GM21515 (cell line): ENCODE data around the gene TRIM44.
"Not testable (repeated sequence)": the region's sequence is repeated elsewhere in the genome, so short reads cannot be mapped to it uniquely, and the experiment has no call there.

Source experiments
- ATAC-seq: cut with Tn5 transposase; IDR thresholded peaks from one replicate; pipeline ENCODE4 v1.9.1; 2021; ENCODE audit not compliant: unreplicated experiment

The TRIM44 gene

DNA sequence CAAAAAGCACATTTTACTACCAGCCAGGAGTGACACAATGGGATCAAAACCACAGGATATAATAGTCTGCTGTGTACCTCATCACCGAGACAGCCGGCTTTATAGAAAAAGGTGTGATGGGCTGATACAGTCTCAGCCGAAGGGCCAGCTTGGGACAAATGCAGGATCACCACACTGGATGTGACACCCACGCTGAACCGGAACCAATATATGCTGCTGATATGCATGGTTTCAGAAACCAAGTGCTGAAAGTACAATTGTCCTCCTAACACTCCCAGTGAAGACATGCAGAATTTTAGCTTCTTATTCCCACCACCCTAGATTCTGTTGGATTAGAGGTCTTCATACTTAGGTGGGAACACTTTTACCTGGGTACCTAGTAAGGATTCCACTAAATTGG lies 184.3 kb downstream of the TRIM44 start:
- no peak for ATAC-seq

DNA sequence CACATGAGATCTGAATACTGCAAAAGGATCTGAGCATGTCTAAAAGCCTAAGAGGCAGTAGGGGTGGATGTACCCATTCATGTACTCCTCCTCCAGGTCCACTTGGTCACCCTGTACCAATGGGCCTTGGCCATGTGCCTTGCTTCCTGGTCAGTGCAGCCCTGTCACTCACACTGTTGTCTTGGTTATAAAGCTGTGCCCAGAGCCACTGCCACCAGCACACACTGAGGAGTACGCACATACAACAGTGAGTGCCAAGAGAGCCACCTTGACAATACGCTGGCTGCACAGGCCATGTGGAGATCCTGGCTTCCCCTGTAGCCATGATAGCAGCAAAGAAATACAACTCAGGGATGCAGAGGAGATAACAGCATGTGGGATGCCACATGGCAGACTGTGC lies 184.9 kb downstream of the TRIM44 start:
- no peak for ATAC-seq

DNA sequence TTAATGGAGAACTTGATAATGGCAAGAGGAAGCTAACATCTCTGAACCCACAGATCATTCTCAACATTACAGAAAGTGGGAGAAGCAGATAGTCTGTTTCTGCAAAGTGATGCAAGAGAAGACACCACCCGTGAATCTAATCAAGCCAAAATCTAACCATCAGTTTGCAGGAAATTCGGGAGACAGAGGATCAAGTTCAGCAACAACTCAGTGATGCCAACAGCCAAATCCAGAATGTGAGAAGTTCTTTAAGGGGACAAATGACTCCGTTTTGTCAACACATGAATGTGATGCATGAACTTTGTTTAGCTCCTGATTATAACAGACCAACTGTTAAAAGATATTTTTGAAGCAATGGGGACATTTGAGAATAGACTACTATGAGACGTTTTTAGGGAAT lies 186.0 kb downstream of the TRIM44 start:
- no peak for ATAC-seq

DNA sequence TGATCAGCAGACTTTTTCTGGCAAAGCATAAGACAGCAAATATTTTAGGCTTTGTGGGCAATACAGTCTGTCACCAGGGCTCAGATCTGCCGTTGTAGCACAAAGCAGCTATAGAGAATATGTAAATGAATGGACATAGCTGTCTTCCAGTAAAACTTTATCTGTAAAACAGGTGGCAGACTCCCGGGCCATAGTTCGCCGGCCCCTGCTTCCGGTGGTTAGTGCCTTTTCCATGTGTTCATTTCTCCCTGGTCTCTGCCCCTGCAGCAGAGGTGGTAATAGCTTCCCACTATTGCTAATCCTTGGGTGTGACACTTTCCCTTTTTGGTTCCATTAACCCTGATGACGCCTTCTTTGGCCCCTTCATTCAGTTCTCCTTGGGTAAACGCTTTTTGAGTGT lies 187.6 kb downstream of the TRIM44 start:
- no peak for ATAC-seq

DNA sequence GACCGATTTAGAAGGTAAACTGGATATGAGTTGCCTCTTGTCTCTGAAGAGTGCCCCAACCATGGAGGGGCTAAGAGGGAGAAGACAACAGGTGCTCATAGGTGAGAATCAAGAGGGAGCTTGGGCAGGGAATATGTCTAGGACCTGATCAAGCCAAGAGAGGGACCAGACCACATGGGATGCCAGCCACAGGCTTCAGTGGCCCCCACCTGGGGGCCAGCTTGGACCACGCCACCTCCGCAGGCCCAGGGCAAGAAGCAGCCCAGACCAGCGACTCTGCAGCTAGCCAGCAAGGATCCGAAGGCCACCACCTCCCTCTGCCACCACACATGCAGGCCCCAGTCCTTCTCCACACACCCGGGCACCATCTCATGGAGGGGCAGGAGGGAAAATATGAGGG lies 188.8 kb downstream of the TRIM44 start:
- ATAC-seq, result no peak

DNA sequence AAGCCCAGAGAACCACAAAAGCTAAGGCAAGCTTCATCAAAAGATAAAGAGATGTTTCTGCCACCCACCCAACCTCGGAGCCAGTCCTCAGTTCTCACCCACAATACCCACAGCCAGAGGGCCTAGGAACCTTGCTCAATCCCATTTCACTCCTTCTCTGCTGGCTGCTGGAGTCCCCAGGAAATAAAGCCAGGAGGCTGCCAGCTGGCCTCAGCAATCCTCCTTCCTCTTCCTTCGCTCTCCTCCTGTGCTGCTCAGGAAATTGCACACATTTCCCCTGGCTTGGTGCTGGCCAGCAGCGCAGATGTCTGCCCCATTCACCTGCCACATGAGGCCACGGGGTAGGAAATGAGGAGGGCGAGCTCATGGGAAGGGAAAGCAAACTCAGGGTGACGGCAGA lies 189.5 kb downstream of the TRIM44 start:
- no peak for ATAC-seq

DNA sequence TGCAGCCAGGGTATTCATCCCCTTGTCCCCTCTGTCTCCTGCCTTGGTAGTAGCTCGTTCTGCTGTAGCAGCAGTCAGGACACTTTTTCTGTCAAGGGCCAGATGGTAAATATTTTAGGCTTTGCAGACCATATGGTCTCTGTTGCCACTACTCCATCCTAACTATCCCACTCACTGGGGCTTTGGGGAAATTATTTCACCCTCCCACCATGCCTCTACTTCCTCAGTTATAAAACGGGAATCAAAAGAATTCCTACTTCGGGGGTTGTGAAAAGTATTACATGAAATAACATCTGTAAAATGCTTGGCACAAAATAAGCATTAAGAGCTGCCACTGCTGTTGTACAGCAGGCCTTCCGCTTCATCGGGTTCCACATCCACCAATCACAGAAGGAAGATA lies 191.4 kb downstream of the TRIM44 start:
- no peak for ATAC-seq

DNA sequence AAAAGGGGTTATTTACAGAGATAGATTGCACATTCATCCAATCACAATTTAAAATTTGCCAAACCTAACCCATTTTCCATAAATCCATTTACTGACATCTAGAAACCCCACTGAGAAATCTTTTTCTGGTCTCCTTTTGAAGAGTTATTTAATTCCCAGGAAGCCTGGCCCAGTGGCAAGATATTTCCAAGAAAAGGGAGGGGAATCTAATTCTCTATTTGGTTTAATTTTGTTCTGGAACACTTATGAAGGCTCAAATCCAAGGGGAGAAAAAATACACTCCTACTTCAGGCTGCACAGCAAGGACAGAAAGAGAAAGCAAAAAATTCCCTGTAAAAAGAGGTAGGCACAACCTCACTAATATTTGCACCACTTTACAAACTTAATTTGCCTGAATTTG lies 193.1 kb downstream of the TRIM44 start:
- no peak for ATAC-seq

DNA sequence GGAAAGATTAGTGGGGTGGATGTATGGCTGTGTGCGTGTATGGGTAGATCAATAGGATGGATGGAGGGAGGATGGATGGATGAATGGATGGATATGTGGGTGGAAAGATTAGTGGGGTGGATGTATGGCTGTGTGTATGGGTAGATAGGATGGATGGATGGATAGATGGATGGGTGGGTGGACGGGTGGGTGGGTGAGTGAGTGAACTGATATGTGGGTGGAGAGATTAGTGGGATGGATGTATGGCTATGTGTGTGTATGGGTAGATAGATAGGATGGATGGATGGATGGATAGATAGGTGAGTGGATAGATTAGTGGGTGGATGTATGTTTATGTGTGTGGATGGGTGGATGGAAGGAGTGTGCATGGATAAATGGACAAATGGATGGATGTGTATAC lies 193.7 kb downstream of the TRIM44 start:
- ATAC-seq, result no peak

DNA sequence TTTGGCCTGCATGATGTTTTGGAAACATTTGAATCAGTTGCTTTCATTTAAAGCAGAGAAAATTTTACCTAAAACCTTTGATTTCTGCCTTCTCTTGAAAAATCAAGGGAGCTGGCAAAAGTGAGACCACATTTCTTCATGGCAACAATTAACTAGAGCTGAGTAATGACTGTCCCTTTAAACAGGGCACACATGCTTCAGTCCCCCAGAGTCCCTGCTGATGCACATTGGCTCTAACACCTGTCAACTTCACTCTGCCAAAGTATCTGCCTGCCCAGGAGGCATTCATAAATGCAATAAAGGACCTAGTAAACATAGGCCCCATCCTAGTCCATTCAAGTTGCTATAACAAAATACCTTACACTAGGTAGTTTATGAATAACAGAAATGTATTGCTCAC lies 194.2 kb downstream of the TRIM44 start:
- no peak for ATAC-seq

DNA sequence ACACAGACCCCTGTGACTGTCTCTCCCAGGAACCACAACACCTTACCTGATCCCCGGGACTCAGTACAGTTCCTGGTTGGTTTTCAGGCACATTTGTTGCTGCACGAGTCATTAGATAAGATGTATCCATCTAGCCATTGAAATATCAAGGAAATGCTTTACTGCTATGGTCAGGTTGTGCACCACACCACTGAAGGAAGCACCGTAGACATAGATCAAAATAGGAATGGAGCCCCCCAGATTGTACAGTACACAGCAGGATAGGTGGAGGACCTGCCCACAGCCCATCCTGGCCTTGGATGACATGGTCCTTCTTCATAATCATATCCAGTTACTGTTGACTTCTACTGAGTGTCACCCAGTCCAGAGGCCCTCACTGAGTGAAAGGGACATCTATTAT lies 195.3 kb downstream of the TRIM44 start:
- ATAC-seq, result no peak

DNA sequence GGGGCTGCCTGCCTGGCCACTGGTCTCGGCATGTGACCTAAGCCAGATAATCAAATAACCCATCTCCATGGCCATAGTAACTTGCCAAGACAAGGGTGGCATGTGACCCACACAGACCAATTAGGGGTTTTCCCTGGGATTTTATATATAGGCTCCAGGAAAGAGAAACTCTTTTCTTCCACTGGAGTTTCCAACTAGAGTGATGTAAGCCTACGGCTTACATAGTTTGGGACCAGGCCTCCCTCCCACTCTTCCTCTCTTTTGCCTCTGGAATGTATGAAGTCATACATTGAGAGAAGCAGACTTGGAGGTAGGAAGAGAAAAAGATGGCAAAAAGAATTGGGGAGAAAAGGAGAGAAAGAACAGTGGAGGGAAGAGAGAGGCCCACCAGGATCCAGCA lies 196.7 kb downstream of the TRIM44 start:
- ATAC-seq, result no peak

DNA sequence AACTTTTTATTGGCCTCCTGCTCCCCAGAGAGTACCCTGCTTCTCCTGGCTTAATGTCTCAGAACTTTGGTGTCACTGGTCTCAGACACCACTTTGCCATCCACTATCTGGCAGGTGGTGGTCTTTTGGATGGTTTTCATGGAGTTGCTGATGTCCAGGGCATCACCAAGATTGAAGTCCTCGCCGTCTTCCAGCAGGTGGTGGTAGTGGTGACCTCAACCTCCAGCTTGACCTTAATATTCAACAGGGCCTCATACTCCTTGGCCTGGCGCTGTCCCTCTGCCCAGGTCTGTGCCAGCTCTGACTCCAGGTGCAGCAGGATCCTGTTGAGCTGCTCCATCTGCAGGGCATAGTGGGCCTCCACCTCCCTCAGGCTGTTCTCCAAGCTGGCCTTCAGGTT lies 197.6 kb downstream of the TRIM44 start:
- ATAC-seq, result not testable (repeated sequence)

DNA sequence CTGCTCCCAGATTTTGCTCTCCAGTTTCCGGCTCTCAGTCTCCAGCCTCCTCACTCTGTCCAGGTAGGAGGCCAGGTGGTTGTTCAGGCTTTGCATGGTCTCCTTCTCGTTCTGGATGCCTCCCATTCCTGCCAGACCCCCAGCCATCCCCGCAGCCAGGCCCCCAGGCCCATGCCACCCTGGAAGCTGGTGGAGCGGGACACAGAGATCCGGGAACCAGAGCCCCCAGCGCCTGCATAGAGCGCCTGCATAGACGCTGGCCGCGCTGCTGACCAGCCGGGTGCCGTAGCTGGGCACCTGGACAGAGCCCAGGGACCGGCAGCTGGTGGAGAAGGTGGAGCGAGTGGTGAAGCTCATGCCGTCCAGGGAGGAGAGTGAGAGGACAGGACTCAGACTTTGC lies 198.6 kb downstream of the TRIM44 start:
- no peak for ATAC-seq

DNA sequence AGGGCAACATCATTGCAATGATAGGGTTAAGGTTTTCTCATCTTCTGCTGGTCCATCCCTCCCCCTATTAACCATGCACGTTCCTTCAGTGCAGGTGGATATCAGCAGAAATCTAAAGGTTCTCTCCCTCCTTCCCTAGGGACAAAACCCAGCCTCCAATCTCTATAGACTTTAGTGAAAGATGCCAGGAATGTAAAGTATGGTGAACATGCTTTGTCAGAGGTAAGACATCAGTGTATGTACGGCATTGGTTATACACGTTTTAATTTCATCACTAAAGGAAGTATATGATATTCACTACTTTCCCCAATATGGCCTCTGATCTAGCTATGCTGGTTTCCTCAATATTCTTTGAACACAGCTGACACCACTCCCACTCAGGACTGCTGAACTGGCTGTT lies 200.1 kb downstream of the TRIM44 start:
- no peak for ATAC-seq

DNA sequence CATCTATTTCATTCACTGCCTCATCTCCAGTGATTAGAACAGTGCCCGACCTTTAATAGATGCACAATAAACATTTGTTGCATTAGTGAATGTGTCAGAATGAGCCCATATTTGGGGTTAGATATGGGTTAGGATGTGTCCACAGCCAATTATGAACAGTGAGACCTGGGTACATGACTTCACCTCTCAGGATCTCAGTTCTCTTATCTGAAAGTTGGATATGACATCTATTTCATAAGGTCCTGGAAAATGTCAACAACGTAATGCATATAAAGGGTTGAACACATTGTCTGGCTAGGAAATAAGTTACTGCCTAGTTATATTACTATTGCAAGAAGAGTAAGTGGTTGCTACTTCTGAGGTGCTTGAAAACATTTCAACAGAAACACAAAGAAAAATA lies 201.6 kb downstream of the TRIM44 start:
- ATAC-seq, result no peak

DNA sequence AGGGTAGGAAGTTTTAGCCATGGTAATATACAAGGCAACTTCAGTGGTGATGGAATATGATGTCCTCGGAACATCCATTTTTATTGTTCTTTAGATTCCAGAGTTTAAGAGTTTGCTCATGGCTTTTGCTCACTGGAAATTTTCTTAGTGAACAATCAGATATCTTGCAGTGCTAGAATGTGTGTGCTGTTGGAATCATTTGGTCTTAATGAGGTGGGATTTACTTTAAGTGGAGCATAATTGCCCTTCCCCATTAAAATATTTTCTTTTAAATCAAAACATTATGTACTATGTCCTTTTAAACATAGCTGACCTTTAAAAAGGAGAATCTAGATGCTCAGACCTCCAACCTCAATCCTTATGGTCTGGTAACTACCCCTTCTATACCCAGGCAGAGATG lies 204.0 kb downstream of the TRIM44 start:
- ATAC-seq, result no peak
